Astrocyte of the hippocampus (primary cell): ENCODE measurements around the gene ELMO1.
A peak's percentile ranks its signal among the peaks of the same experiment; 100 is the strongest.

Experiments
- DNase-seq: peaks from one replicate; pipeline ENCODE4 v3.0.0; 2011; ENCODE audit warnings: low read depth, low spot score

ELMO1 gene

DNA sequence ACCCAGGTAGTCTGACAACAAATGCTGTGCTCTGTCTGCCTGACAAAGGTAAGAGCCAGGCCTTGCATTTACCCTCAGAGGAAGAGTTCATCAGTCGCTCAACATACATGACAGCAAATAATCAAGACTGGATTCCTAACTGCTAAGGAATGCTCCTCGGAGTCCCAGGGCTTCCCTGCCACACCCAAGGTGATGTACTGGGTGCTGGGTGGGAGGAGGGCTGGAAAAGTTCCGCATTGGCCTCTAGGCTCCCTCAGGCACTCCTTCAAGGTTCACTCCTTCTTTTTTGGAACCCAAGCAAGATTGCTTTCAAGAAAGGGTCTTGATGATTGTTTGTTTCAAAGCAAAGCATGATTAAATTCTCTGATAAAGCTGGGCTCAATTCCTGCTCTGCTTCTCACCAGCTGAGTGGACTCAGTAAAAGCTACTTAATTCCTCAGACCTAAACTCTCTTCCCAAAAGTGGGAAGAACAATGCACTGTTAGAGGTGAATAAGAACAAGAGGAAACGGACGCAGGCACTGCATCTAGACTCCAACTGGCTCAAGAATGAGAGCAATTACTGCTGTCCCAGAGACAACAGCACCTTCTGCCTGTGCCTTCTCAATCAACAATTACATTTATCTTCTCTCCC, 173.5 kb downstream of the ELMO1 start:
- no peak for DNase-seq

DNA sequence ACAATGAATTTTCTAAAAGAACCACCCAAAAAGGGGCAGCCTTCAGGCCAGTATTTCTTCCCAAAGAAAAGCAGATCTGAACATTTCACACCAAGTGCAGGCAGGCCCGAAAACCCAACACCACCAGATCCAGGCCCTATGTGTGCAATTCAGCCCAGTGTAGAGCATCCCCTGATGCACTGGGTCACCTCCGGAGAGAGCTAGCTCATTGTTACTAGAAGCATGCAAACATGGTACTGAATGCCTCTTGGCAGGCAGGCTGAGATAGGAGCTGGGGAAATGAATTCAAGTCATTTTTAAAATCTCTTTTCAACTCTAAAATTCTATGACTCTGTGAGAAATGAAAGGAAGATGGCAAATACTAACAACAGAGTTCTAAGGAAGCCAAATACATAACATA, 174.8 kb downstream of the ELMO1 start:
- no peak for DNase-seq

DNA sequence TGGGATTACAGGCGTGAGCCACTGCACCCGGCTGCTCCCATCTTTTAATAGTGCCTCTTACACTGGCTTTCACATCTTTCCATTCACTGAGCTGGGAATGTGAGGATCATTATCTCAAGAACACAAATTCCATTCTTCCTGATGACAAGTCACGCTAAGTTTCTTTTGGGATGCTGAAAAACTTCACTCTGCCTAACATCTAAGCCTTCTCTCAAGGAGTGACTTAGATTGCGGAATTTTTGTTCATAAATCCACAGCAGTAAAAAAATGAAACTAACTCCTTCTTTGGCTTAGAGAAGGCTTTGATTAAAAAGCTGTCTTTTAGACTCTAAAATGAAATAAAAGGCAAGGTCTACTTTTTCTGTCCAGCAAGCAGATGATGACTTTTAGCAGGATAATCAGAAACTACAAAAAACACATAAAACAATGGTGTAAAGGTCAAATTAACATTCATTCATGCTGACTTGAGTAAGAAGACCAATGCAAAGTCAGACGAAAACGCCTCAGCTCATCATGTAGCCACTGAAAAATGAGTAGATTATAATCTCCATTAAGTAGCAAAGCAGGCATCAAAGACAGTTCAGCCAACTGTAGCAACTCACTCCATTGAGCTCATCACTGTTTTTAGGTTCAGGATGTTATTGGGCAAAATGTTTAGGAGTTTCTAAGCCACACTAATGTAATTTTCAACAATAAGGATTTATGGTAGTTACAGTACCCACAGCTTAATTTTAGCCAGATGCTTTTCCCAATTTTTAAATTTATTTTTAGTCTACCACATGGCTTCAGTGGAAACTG, 178.8 kb downstream of the ELMO1 start:
- DNase-seq, result no peak

DNA sequence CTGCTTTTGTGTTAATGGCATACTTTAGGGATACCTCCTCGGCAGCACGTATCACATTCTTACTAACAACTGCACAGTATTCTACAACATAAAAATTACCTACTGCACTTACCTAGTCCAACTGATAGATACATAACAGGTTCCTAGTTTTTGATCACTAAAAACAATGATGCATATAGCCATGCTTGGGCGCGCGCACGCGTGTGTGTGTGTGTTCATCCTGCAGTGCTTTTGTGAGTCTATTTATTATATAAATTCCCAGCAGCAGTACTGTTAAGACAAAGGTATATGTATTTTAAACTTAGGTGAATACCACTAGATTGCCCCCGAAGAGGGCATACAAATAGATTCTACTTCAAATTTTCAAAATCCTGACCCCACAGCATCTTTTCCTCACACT, 181.4 kb downstream of the ELMO1 start:
- no peak for DNase-seq

DNA sequence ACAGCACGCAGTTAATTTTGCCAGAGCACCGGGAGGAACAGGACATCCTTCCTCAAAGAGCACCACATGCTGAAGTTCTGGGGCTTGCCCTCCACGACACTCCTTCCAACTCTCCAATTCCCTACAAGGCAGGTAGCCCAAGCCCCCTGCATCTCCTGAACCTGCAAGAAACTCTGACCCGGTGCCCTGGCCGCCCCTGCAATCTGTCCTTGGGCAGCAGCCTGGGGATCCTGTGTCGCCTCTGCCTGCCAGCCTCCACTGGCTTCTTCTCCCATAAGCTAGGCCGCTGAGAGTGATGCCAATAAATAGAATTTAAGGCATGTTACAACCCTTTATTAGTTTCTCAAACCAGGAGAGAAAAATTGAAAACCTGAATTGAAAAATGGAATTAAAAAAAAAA, 182.8 kb downstream of the ELMO1 start:
- DNase-seq, result no peak

DNA sequence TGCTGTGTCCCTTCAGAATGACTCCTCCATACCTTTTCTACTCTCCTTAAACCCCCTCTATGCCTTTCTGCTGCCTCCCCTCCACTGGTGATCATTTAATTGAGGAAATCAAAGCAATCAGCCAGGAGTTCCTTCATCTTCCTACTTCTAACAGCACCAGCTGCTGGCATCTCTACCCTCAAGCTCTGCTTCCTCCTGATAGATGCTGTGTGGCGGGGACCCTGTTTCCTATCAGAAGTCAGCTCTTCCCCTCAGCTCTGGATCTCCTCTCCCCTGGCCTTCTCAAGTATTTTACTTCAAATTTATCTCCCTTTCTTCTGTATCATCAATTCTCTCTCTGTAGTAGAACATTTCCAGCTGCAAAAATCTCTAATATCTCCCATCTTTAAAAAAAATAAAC, 183.7 kb downstream of the ELMO1 start:
- no peak for DNase-seq

DNA sequence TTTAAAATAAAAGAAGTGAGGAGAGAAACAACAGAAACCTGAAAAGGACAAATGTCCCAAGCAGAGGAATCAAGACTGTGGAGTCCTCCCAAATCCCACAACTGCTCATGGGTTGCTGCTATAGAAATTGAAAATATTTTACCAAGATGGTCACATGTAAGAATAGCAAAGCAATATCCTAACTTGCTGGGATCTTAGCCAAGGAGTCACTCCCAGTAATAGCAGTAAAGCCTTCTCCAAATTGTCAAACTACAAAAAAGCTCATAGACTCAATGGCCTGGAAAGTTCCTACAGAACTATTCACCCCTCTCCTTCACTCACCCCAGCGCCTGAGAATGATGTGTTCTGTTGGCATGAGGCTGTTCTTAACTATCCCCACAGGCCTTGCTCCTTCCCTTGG, 186.5 kb downstream of the ELMO1 start:
- no peak for DNase-seq

DNA sequence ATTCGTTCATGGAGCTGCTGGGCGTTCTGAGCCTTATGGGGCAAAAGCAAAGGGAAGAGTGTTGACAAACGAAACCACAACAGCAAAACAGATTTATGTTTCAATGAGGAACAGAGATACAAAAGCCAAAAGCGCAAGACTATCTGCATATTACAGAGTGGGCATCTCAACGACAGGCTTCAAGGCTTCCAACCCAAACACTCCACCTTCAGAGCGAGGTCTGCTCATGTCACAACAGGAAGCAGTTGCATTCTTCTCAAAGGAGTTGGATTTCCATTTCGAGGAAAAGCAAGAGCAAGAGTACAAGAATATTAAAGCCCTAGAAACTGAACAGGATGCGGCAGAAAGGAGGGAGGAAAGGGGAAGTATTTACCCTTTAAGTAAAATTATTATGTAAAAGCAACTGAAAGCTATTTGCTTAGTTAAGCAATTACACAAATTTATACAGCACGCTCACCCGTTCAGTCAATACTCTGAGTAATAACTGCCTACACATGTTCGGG, 189.3 kb downstream of the ELMO1 start:
- no peak for DNase-seq

DNA sequence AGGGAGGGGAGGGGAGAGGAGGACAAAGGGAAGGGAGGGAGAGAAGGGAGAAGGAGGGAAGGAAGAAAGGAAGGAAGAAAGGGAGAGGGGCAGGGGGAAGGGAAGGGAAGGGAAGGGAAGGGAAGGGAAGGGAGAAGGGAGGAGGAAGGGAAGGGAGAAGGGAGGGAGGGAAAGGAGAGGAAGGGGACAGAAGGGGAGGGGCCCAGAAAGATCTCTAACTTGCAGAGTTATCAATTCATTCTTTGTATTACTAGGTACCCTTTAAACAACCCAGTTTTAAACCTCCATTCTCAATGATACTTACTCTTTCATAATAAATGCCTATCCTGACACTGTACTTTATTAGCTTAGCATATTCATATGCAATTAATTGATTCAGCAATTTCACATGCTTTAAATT, 192.0 kb downstream of the ELMO1 start:
- no peak for DNase-seq

DNA sequence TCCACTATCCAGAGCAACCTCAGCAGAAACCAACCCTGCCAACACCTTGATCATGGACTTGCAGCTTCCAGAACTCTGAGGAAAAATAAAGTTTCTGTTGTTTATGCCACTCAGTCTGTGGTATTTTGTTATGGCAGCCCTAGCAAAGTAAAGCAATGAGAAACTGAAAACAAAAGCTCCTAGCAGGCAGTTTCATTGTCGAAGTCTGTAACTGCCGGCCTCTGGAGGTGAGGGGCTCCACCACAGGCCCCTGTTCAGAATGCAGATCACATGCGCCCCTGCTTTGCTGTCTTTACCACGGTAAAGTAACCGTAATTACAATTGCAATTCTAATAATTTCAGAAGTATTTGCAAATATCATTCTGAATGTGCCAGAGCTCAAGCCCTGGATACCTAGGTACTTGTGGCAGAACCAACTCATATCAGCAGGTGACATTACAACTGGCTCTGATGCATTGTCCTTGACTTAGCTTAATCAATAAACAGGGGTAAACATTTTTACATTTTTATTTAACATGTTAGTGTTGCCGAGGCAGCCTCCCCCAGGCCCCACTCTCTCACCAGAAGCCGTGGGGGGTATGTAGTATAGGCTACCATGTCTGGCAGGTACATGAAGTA, 193.2 kb downstream of the ELMO1 start:
- DNase-seq, result no peak

DNA sequence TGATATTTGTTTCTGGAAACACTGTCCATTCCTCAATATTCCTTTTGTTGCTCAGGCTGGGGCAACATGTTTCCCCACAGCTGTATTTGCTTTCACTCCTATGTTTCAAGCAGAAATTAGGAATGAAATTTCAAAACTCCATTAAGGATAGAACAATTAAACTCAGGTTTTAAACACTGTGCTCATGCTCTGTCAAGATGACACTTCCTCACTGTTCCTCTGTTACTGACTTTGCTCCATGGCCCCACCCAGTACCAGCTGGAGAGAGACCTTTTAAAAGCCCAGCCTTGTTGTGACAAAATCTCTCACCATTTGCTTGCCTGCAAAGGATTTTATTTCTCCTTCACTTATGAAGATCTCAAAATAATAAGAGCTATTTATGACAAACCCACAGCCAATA, 197.4 kb downstream of the ELMO1 start:
- no peak for DNase-seq

DNA sequence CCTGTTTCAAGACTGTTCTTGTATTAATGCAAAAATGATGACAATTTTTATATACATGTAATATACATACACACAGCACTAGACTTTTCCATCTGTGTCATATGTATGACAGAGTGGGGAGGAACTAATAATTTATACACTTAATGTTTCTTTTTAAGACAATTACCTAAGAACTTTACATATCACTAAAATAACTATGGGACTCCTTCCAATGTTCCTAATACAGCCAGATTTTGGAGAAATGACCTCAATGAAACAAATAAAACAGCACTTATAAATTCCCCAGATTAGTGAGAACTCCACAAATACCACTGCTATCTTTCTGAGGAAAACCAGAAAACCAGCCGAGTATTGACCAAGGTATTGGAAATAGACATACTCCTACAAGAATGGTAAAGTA, 199.4 kb downstream of the ELMO1 start:
- no peak for DNase-seq

DNA sequence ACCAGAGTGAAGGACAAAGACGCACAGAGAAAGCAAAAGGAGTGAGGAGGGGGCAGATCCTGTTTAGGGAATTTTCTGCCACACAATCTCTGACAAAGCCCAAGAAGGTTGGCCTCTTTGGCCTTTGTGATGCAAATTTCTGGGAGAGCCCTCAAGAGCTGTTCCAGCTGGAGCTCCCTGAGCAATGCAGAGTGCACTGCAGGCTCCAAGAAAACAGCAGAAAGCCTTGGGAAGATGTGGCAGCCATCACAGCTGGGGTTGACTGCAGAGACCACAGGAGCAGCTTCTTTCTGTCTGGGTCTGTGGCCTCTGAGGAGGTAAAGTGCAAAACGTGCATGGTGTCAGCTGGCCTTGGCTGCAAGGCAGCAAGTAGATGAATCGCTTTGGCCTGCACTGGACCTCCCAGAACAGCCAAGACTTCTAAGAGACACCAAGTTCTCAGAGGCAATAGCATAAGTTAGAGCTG, 200.2 kb downstream of the ELMO1 start:
- peak; percentile 57 for DNase-seq

DNA sequence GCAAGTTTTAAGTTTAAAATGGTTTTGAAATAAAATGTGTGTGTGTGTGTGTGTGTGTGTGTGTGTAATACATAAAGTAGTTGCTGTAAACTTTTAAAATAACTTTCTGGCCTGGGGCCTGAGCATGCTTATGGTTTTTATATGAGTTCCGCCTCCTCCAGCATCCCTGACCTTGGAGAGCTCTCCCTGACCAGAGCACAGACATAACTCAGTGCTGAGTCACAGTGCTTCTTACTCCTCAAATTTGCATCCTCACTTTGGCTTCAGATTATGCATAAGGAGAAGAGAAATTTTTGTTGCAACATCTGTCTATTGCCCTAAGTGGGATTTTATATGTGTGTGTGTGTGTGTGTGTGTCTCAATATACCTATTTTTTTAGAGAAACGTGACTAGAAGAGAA, 200.8 kb downstream of the ELMO1 start:
- peak; percentile 76 for DNase-seq

DNA sequence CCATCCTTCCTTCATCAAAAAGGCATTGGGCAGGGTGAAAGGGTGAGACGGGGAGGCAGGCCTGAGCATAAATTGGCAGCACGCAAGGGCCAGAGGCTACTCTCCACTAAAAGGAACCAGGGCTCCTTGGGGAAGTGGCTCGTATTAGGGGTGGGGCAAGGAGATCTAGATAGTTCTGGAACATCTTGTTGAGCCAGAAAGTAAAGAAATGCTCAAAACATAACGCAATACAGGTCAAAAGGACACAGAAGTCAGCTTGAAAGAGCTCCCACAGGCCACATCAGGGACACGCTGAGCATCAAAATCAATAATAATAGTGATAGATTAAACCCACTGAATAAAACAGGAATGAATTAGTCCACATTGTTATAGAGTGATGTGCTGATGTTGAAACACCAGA, 203.1 kb downstream of the ELMO1 start:
- no peak for DNase-seq

DNA sequence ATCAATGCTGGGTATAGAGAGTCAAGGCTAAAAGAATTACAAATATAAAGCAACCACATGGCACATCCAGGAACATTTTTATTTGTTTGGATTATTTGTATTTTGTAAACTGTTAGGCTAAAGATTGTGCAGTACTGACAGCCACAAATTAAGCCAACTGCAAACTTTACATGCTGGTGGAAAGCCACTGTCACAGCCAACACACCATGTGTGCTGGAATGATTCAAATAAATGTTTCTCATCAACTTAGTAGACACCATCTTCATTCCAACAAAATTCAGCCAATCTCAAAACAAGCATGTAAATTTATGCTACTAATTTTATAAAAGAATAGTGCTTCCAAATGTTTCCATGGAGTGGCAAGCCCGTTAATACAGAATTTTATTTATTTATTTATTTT, 211.8 kb downstream of the ELMO1 start:
- no peak for DNase-seq

DNA sequence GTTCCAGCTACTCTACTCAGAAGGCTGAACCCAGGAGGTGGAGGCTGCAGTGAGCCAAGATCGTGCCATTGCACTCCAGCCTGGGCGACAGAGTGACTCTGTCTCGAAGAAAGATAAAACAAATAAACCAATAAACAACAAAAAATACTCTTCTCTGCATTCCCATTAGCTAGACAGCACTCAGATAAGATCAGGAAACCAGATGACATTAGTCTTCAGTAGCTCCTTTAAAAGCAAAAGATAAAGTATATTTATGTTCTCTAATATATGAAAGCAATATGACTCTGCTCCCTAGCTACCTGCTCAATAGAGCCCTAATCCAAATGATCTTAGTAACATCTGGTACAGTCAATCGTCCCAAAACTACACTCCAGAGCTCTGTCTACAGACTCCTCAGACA, 212.9 kb downstream of the ELMO1 start:
- DNase-seq, result no peak

DNA sequence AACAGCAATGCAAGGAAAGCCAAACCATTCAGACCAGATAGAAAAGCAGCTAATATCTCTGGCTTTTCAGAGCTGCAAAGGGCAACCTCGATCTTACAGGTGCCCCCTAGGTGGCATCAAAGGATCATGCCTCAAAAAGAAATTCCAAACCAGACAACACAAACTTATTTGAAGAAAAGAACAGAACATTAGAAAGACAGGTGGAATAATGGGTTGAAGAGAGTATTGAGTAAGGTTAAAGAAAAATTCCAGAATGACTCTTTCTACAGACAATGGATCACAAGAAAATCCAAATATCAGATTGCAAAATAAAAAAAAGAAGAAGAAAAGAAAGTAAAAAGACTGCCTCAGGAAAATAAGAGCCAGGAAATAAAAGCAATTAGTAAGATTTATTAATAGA, 213.7 kb downstream of the ELMO1 start:
- DNase-seq, result peak; percentile 55

DNA sequence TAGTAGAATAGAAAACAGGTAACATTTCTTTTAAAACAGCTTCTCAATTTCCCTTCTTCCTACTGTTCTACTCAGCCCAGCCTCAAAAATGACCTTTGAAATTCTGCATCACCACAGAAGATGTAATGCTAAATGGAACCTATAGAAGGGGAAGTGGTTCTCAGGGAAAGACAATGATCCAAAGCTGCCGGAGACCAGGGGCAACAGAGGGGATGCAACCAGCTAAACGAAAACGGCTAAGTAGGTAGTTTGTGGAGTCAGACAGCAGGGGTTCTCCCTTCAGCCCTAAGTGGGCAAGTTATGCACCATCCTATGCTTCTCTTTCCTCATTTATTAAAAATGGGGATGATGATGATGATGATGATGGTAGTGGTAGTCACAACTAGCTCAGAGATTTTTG, 214.3 kb downstream of the ELMO1 start:
- no peak for DNase-seq

DNA sequence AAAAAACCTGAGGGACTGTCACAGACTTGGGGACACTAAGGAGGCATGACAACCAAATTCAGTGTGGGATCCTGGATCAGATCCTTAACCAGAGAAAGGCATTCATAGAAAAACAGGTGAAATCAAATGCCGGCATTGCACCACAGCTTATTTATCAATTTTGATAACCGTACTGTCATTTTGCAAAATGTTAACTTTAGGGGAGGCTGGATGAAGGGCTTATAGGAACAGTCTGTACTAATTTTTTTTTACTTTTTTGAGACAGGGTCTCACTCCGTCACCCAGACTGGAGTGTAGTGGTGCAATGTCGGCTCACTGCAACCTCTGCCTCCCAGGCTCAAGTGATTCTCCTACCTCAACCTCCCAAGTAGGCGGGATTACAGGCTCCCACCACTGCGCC, 217.1 kb downstream of the ELMO1 start:
- DNase-seq, result no peak

DNA sequence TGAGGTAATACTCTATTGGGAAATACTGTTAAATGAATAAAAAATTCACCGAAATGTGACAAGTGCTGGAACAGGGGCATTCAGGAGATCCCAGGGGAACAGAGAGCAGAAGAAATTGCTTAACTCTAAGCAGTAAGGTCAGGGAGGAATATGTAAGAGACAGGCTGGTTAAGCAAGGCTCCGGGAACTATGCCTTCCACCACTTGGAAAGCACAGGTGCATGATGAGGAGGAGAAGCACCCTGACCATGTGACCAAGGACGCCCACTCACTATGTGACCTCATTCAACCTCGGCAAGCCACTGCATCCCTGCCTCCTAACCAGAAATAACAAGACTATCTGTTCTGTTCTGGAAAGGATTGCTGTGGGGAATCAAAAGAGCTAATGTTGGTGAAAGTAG, 218.4 kb downstream of the ELMO1 start:
- DNase-seq, result no peak

DNA sequence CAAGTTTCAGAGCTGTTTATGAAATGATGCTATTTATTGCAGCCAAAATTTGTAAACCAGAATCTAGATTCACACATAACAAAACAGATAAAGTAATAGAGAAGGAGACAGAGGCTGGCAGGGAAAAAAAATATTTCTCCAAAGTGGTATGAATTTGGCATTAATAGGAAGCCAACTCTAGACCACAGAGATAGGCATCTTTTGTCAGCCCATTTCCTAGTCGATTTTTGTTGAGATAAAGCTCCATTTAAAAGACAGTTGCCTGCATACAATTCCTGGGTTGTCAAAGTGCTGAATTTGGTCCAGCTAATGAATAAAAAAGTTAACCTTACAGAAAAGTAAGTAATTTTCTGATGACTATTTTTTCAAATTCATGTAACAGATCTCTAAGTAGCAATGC, 219.3 kb downstream of the ELMO1 start:
- no peak for DNase-seq
